WTC11 (cell line): ENCODE data around the gene NEURL4. TPM values are rescaled to one million over a fixed set of nuclear protein-coding genes. Genes with fewer than 3 reads are reported as not detected.
A peak's percentile ranks its signal among the peaks of the same experiment; 100 is the strongest.

Experiments used
- ATAC-seq: fragments of 200-7000 bp; cut with Tn5 transposase; 2 replicates; pipeline ENCODE4 v1.10.0; 2021; ENCODE audit warnings: mild to moderate bottlenecking, moderate library complexity
- CTCF ChIA-PET: fragments of 300-600 bp; sonication (Branson Sonifier 250); formaldehyde crosslinking; loops from one replicate; lab custom pipeline; 2021; ENCODE audit warnings: antibody characterized with exemption; lab: Charles Lee
- POLR2A ChIA-PET: fragments of 350-600 bp; sonication (Branson Sonifier 250); formaldehyde crosslinking; loops from one replicate; lab custom pipeline; 2021; ENCODE audit warnings: antibody characterized with exemption; lab: Charles Lee
- DNase-seq: peaks from one replicate; pipeline ENCODE4 v3.0.0; 2021; ENCODE audit warnings: low spot score
- H3K27ac Mint-ChIP-seq: 2 replicates; pipeline ENCODE4 v1.8.0; 2021; ENCODE audit warnings: mixed read lengths
- H3K27me3 Mint-ChIP-seq: 2 replicates; pipeline ENCODE4 v1.8.0; 2021; ENCODE audit warnings: low read depth, mild to moderate bottlenecking, moderate library complexity, mixed read lengths
- H3K36me3 Mint-ChIP-seq: 2 replicates; pipeline ENCODE4 v1.8.0; 2021; ENCODE audit warnings: mixed read lengths
- H3K4me1 Mint-ChIP-seq: 2 replicates; pipeline ENCODE4 v1.8.0; 2022; ENCODE audit warnings: mixed read lengths
- H3K4me3 Mint-ChIP-seq: 2 replicates; pipeline ENCODE4 v1.8.0; 2021; ENCODE audit warnings: mild to moderate bottlenecking, moderate library complexity, mixed read lengths
- H3K9me3 Mint-ChIP-seq: 2 replicates; pipeline ENCODE4 v1.8.0; 2021; ENCODE audit warnings: mixed read lengths
- ATF6 ChIP-seq: sonication (generic); formaldehyde crosslinking; IDR thresholded peaks from 2 replicates; pipeline ENCODE4 v1.8.1; 2023; ENCODE audit warnings: mild to moderate bottlenecking, missing genetic modification reagents
- CREB1 ChIP-seq: sonication (generic); formaldehyde crosslinking; IDR thresholded peaks from 2 replicates; pipeline ENCODE4 v1.8.0; 2023; ENCODE audit warnings: mild to moderate bottlenecking, missing genetic modification reagents
- CTCF ChIP-seq: fragments of 200-600 bp; IDR thresholded peaks from 2 replicates; pipeline ENCODE4 v1.8.0; 2022; ENCODE audit warnings: antibody characterized with exemption
- STAT6 ChIP-seq: sonication (generic); formaldehyde crosslinking; conservative IDR thresholded peaks from 2 replicates; pipeline ENCODE4 v1.8.1; 2023; ENCODE audit warnings: mild to moderate bottlenecking, low read depth, missing genetic modification reagents, moderate library complexity
- TP53 ChIP-seq: sonication (generic); formaldehyde crosslinking; IDR thresholded peaks from 2 replicates; pipeline ENCODE4 v1.8.1; 2023; ENCODE audit warnings: mild to moderate bottlenecking, missing genetic modification reagents
- ZBTB21 ChIP-seq: sonication (generic); formaldehyde crosslinking; IDR thresholded peaks from 2 replicates; pipeline ENCODE4 v1.8.1; 2023; ENCODE audit warnings: mild to moderate bottlenecking, missing genetic modification reagents, borderline replicate concordance
- ZNF219 ChIP-seq: sonication (generic); formaldehyde crosslinking; IDR thresholded peaks from 2 replicates; pipeline ENCODE4 v1.8.0; 2023; ENCODE audit warnings: missing genetic modification reagents, mild to moderate bottlenecking, borderline replicate concordance
- ZNF263 ChIP-seq: sonication (generic); formaldehyde crosslinking; IDR thresholded peaks from 2 replicates; pipeline ENCODE4 v1.8.1; 2022; ENCODE audit warnings: low read depth, mild to moderate bottlenecking, moderate library complexity, missing genetic modification reagents
- total RNA-seq: library from RNA; stranded (reverse); gene quantifications from 3 replicates; pipeline ENCODE4 v1.2.3, GENCODE V29; 2021
- TF ChIP-seq, protein P1 (sequence below): sonication (generic); formaldehyde crosslinking; IDR thresholded peaks from 2 replicates; pipeline ENCODE4 v1.8.1; 2023; ENCODE audit warnings: mild to moderate bottlenecking, missing genetic modification reagents, borderline replicate concordance
- TF ChIP-seq, protein P2 (sequence below): fragments of 250-450 bp; sonication (Bioruptor Pico); IDR thresholded peaks from 2 replicates; pipeline ENCODE4 v1.8.0; 2021; ENCODE audit warnings: mild to moderate bottlenecking
- TF ChIP-seq, protein P3 (sequence below): sonication (generic); formaldehyde crosslinking; IDR thresholded peaks from 2 replicates; pipeline ENCODE4 v1.8.1; 2023; ENCODE audit warnings: mild to moderate bottlenecking, missing genetic modification reagents, moderate library complexity

NEURL4 gene
- total RNA-seq, 1 experiment from 2014 or later, result 64.4 TPM

- TF ChIP-seq, protein P1, sequence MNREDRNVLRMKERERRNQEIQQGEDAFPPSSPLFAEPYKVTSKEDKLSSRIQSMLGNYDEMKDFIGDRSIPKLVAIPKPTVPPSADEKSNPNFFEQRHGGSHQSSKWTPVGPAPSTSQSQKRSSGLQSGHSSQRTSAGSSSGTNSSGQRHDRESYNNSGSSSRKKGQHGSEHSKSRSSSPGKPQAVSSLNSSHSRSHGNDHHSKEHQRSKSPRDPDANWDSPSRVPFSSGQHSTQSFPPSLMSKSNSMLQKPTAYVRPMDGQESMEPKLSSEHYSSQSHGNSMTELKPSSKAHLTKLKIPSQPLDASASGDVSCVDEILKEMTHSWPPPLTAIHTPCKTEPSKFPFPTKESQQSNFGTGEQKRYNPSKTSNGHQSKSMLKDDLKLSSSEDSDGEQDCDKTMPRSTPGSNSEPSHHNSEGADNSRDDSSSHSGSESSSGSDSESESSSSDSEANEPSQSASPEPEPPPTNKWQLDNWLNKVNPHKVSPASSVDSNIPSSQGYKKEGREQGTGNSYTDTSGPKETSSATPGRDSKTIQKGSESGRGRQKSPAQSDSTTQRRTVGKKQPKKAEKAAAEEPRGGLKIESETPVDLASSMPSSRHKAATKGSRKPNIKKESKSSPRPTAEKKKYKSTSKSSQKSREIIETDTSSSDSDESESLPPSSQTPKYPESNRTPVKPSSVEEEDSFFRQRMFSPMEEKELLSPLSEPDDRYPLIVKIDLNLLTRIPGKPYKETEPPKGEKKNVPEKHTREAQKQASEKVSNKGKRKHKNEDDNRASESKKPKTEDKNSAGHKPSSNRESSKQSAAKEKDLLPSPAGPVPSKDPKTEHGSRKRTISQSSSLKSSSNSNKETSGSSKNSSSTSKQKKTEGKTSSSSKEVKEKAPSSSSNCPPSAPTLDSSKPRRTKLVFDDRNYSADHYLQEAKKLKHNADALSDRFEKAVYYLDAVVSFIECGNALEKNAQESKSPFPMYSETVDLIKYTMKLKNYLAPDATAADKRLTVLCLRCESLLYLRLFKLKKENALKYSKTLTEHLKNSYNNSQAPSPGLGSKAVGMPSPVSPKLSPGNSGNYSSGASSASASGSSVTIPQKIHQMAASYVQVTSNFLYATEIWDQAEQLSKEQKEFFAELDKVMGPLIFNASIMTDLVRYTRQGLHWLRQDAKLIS (CRISPR knock-in tag), result no peak
Measured at GRCh38 chr17:7317161-7317803, 11.9 kb downstream of the NEURL4 start (continued).

- no peaks in the 10 kb centered on the region for H3K27me3 Mint-ChIP-seq
- TF ChIP-seq, protein P2, sequence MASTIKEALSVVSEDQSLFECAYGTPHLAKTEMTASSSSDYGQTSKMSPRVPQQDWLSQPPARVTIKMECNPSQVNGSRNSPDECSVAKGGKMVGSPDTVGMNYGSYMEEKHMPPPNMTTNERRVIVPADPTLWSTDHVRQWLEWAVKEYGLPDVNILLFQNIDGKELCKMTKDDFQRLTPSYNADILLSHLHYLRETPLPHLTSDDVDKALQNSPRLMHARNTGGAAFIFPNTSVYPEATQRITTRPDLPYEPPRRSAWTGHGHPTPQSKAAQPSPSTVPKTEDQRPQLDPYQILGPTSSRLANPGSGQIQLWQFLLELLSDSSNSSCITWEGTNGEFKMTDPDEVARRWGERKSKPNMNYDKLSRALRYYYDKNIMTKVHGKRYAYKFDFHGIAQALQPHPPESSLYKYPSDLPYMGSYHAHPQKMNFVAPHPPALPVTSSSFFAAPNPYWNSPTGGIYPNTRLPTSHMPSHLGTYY (CRISPR knock-in tag), result no peak
- TF ChIP-seq TP53 (CRISPR knock-in tag) (0 out of 2 replicates have a peak, but pooled peaks have one; percentile 10), ZBTB21 (CRISPR knock-in tag) (0 out of 2 replicates have a peak, but pooled peaks have one; percentile 6)
- ATAC-seq (no peak; the same call in 1 of the 2 replicates), DNase-seq (no peak)
- peaks cover 47% of the 10 kb centered on the region for H3K36me3 Mint-ChIP-seq
- ChIA-PET POLR2A (interaction anchor here (0.6 to 3.9 kb wide), 3 partner anchors 14 to 128 kb away, joined by 4 to 21 read pairs (median 5); partner anchors contain the start of genes ACAP1 and NEURL4), CTCF (interaction anchor here (0.8 to 3.3 kb wide), 5 partner anchors 14 to 245 kb away, joined by 3 to 19 read pairs (median 6); partner anchors contain the start of gene NEURL4)
- H3K4me3 Mint-ChIP-seq, result peak overlapping the region; percentile 75
- peak overlapping the region; percentile 57 for H3K27ac Mint-ChIP-seq
- peaks cover 22% of the 10 kb centered on the region for H3K4me1 Mint-ChIP-seq
- H3K9me3 Mint-ChIP-seq, result no peaks in the 10 kb centered on the region
Measured at GRCh38 chr17:7315570-7316235, 13.4 kb downstream of the NEURL4 start.

GRCh38 chr17:7314719-7315569 is 14.2 kb downstream of the NEURL4 start, which contains the start of gene GPS2:
Gene GPS2 (minus strand): TSS chr17:7315360. CDS start chr17:7315052, 308 bp downstream.
- peak; percentile 92 for DNase-seq
- Mint-ChIP-seq H3K4me1 (peaks cover 30% of the 10 kb centered on the region), H3K9me3 (no peaks in the 10 kb centered on the region), H3K27me3 (no peaks in the 10 kb centered on the region), H3K27ac (peak within 1 kb of the TSS; percentile 95), H3K36me3 (peaks cover 50% of the 10 kb centered on the region), H3K4me3 (peak within 1 kb of the TSS; percentile 75)
- peak; percentile 55 for ATAC-seq
- POLR2A ChIA-PET, result interaction anchor here (0.6 to 3.9 kb wide), 5 partner anchors 15 to 245 kb away, joined by 3 to 21 read pairs (median 4); partner anchors contain the start of genes ACADVL, ACAP1, DLG4 and NEURL4
- CTCF ChIA-PET, result interaction anchor here (0.8 to 3.3 kb wide), 7 partner anchors 15 to 274 kb away, joined by 3 to 19 read pairs (median 6); partner anchors contain the start of genes NEURL4 and SLC2A4
- no peak for TF ChIP-seq ATF6 (CRISPR knock-in tag)
- peak; percentile 57 for TF ChIP-seq CREB1 (CRISPR knock-in tag)
- no peak for TF ChIP-seq STAT6 (CRISPR knock-in tag)
- TF ChIP-seq, protein P2 (CRISPR knock-in tag), result no peak
- no peak for TF ChIP-seq ZNF219 (CRISPR knock-in tag)
- no peak for TF ChIP-seq ZNF263 (CRISPR knock-in tag)
- TF ChIP-seq, protein P3, sequence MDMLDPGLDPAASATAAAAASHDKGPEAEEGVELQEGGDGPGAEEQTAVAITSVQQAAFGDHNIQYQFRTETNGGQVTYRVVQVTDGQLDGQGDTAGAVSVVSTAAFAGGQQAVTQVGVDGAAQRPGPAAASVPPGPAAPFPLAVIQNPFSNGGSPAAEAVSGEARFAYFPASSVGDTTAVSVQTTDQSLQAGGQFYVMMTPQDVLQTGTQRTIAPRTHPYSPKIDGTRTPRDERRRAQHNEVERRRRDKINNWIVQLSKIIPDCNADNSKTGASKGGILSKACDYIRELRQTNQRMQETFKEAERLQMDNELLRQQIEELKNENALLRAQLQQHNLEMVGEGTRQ (CRISPR knock-in tag), result peak; percentile 86
- TF ChIP-seq CTCF, result no peak
